NCI-H2196 (cell line): ENCODE data around the gene SCN7A.
"Not testable (repeated sequence)": the region's sequence is repeated elsewhere in the genome, so short reads cannot be mapped to it uniquely, and the experiment has no call there.

ENCODE experiments used
- DNase-seq: peaks from one replicate; lab custom pipeline; 2025; ENCODE audit not compliant: unreplicated experiment; lab: John Stamatoyannopoulos, UW

The SCN7A gene

DNA sequence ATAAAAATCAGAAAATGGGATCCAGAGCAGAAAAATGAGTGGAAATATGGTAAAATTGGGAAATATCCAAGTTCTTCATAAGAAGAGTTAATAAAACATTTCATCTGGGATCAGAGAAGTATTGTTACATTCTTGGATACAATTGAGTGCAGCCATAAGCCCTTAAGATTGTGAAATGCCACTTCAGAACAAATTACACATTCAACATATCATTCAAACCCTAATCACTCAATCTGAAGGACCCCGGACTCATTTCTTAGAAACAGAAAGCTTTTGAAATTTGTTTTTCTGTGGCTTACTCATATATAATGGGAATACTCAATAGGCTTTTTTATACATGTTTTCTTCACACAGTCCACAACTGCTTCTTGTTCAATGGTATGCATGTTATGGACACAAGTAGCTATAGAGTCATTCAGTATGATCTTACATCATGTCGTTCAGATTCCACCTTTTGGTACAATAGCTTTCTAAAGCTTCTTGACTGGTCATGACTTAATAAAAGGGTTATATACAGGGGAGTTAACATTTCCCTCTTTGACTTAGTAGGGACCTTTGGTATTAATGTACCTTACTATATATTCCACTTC lies 39.9 kb downstream of the SCN7A start:
- DNase-seq, result no peak

DNA sequence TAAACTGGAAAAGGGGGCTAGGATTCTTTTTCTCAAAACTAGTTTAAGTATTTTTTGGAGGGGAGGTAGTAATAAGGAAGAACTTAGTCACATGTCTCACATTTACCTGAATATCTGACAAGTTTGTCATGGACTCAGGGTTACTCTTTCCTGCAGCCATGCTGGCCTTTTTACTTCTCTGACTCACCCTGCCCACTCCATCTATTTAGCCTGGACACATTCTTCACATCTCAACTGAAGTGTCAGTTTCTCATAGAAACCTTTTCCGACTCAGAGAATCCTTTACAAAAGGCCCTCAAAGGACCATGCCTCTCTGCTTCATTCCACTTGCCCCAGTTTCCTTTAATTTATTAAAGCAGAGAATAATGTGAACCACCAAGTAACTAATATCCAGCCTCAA lies 42.6 kb downstream of the SCN7A start:
- DNase-seq, result no peak

DNA sequence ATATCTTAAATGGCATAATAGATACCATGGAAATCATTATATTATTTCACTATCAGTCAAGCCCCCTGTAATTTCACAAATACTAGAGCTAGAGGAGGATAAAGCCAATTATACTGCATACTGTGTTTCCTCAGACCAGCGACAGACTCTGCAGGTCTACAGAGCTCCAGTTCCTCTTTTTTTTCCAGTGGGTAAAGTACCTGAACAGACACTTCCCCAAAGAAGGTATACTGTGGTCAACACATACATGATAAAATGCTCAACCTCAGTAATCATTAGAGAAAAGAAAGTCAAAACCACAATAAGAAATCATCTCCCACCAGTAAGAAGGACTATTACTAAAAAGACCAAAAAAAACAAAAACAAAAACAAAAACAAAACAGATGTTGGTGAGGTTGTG lies 44.6 kb downstream of the SCN7A start:
- no peak for DNase-seq

DNA sequence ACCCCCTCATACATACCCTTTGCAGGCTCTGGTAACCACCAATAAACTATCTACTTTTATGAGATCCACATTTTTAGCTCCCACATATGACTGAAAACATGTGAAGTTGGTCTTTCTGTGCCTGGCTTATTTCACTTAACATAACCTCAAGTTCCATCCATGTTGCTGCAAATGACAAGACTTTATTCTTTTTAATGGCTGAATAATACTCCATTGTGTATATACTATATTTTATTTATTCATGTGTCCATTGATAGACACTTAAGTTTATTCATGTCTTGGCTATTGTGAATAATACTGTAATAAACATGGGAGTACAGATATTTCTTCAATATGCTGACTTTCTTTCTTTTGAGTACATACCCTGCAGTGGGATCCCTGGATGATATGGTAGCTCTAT lies 45.9 kb downstream of the SCN7A start:
- no peak for DNase-seq

DNA sequence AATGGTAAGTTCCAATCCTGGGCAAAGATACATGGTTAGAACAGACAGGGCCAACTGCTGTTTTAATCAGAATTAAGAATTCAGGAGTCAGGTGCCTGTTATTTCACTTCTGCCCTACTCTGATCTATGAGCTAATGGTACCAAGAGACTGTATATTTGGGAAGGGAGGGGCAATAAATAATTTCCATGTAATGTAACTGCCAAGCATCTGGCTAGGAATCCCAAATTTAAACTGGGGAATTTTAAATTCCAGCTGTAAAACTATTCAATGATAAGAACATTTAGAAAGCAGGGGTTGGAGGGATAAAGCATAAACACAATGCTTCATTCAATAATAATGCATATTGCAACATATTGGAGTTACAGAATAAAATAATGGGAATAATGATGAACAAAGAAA lies 49.7 kb downstream of the SCN7A start:
- no peak for DNase-seq

DNA sequence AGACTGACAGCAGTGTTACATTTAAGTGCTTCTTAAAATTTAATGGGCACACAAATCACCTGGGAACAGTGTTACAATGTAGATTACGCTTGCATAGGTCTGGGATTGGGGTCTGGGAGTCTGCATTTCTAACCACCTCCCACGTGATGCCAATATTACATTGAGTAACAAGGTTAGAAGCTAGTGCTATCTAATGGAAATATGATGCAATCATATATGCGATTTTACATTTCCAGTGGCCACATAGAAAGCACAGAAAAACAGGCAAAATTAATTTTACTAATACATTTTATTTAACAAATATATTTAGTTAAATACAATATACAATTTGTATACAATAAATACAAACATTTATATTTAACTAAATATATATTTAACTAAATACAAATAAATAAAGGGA lies 53.7 kb downstream of the SCN7A start:
- no peak for DNase-seq

DNA sequence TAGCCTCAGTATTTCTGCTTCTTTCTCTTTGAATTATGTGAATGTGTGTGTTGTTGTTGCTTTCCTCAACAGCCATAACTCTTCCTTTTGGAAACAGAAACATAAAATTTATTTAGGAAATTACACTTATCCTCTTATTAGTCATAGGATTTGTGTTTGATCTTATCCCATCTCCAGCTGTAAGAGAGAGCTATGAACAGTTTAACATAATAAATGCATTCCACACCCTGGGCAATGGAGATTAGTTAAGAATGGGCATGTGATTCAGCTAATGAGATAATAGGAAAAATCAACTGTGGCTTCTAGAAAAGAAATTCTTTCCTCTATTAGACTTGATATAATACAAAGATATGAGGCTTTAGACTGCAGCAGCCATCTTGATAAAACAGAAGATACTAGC lies 55.0 kb downstream of the SCN7A start:
- no peak for DNase-seq

DNA sequence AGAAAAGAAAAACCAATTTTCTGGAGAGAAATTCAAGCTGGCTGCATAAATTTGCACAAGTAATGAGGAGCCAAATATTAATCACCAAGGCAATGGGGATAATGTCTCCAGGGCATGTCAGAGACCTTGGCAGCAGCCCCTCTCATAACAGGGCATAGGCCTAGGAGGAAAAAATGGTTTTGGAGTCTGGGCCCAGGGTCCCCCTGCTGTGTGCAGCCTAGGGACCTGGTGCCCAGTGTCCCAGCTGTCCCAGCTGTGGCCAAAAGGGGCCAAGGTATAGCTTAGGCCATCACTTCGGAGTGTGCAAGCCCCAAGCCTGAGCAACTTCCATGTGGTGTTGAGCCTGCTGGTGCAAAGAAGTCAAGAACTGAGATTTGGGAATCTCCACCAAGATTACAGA lies 57.1 kb downstream of the SCN7A start:
- no peak for DNase-seq

DNA sequence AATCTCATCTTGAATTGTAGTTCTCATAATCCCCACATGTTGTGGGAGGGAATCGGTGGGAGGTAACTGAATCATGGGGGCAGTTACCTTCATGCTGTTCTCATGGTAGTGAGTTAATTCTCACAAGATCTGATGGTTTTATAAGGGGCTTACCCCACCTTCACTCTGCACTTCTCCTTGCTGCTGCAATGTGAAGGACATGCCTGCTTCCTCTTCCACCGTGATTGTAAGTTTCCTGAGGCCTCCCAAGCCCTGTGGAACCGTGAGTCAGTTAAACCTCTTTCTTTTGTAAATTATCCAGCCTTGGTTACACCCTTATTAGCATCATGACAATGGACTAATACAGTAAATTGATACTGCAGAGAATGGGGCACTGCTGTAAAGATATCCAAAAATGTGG lies 57.9 kb downstream of the SCN7A start:
- DNase-seq, result no peak

DNA sequence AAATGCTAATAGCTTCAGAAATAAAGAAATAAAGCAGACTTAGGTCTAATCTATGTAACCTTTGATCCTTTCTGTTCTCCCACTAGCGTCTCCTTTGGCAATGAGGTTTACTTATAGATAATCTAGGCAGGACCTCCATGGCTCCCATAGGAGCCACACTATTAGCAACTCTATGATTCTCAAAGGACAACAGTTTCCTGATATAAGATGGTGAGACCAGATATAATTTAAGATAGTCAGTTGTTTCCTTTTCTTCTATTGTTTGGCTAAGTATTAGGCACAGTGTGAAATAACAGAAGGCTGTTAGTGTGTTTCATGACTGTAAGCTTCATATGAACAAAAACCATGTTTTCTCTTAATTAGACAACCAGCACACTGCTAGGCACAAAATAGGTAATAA lies 59.6 kb downstream of the SCN7A start:
- DNase-seq, result no peak

DNA sequence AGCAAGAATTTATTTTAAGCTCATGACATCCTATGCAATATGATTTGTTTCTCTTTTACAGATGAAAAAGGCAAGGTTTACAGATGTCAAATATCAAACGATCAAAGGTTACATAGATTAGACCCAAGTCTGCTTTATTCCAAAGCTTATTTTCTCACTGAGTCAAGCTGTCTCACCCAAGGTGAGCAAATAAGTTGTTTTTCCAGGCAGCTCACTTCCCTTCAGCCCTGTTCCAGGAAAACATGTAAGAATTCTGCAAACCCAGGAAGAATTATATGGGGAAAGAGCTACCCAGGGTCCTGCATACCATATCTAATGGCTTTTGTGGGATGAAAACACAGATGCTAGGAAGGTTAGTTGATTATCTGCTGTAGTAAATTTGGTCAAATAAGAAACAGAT lies 60.6 kb downstream of the SCN7A start:
- no peak for DNase-seq

DNA sequence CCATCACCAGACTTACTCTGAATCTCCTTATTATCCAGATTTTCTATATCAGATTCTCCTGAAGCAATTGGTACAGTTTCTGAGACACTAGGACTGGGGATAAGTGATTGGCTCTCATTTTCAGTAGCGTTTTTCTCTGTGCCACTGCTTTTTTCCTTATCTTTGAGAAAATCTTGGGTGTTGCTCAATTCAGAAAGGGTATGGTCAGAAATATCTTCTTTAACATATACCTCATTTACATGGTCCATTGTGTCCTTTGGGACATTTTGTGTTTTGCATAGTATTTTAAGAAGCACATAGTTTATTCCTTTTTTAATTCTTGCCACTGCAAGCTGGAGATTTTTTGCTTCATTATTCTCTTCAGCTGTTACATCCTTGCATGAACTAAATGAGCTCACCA lies 61.7 kb downstream of the SCN7A start:
- DNase-seq, result no peak

DNA sequence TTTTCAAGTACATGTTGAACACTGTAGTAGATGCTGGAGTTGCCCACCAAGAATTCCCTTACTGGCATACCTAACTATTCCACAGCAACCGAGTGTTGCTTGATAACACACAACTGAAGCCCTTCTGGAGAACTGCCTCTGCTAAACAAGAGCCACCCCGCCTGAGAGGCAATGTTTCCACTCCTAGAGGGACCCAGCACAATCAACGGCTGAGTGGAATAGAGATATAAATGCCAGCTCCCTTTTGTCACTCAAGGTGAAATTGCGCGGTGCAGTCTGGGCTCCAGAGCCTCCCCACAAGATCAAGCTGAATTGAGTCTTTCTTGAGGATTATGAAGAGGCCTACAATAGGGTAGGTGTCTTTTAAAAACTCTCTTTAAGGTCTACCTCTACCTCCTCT lies 69.2 kb downstream of the SCN7A start:
- DNase-seq, result no peak

DNA sequence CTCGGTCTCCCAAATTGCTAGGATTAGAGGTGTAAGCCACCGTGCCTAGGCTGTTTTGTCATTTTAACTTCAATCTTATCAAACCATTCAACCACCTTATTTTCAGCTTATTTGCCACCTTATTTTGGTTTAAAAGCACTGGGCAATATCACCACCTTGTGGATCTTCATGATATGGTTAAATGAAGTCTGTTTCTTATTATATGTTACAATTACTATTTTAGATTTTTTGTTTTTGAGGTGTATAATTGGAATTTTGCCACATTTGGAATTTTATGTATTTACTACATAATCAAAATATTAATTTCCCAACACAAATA lies 74.5 kb downstream of the SCN7A start:
- peak; percentile 8 for DNase-seq

DNA sequence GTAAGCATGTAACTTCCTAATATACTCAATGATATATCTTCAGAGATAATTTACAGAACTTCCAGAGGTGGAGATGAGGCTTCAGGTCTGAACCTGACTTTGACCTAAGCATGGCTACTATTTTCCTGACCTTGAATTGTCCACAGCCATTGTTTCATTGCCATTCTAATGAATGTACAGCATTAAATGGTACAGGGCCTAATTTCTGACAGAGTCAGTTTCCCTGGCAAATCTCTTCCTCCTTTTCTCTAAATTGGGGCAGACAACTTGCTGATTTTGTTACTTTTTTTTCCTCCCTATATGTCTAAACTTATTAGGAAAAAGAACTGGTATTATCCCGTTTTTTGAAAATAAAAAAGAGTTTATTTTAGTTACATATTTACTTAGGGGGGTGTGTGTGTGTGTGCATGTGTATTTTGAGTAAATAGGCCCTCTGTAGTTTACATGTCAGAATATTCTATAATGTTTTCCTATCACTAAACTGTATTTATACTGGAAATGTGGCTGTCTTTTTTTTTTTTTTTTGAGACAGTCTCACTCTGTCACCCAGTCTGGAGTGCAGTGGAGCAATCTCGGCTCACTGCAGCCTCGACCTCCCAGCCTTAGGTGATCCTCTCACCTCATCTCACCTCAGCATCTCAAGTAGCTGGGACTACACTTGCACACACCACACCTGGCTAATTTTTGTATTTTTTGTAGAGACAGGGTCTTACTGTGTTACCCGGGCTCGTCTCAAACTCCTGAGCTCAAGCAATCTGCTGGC lies 75.0 kb downstream of the SCN7A start:
- no peak for DNase-seq

DNA sequence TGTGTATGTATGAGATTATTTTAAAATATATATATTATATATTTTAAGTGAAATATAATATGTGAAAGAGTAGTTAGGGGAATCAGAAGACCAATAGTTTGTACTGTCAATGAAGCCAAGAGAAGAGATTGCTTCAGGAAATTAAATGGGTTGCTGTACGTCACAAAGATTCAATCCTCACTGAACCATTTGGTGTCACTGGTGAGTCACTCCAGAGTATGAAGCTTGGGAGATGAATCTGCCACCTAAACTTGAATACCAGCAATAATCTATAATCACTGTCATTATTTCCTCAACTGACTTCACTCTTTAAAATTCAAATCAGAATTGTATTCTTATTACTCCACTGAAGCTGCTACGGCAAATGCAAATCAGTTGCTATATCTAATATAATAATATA lies 76.4 kb downstream of the SCN7A start:
- DNase-seq, result peak; percentile 7

DNA sequence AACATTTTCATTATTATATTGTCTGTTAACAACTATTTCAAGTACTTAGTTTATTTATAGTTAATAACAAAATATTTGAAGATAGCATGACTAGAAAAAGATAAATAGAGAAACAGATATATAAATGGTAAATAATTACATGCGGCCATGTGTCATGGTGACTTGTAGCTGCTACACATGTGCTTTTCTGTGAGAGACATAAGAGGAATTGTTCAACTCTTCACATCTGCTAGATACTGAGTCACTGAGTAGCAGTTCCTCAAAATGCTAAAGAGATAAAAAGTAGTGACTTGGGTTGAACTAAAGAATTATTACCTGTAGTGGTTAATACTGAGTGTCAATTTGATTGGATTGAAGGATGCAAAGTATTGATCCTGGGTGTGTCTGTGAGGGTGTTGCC lies 80.8 kb downstream of the SCN7A start:
- DNase-seq, result no peak

DNA sequence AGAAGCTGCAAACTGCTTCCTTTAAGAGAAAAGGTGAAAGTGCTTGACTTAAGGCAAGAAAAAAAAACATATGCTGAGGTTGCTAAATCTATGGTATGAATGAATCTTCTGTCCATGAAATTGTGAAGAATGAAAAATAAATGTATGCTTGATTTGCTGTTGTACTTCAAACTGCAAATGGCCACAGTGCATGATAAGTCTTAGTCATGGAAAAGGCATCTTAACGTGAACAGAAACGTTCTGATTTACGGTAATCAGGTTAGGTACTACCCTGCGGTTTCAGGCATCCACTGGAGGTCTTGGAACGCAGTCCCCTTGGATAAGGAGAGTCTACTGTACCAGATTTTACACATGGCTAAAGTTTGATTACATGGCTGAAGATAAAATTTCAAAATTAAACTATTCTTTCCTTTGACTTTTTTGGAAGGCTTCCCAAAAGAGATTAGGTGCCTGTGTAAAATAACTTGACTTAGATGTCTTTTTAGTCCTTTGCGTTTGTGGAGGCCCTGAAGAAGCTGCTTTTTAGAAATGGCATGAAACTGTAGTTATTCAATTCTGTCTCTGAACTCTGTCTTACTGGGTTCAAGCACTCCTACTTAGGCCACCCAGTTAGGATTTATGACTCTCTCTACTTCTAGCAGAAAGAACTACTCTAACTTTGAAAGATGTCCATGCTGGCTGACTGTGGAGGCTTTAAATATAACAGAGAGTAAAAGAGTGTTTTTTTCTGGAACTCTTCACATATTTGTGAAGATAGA lies 82.4 kb downstream of the SCN7A start:
- DNase-seq, result no peak

DNA sequence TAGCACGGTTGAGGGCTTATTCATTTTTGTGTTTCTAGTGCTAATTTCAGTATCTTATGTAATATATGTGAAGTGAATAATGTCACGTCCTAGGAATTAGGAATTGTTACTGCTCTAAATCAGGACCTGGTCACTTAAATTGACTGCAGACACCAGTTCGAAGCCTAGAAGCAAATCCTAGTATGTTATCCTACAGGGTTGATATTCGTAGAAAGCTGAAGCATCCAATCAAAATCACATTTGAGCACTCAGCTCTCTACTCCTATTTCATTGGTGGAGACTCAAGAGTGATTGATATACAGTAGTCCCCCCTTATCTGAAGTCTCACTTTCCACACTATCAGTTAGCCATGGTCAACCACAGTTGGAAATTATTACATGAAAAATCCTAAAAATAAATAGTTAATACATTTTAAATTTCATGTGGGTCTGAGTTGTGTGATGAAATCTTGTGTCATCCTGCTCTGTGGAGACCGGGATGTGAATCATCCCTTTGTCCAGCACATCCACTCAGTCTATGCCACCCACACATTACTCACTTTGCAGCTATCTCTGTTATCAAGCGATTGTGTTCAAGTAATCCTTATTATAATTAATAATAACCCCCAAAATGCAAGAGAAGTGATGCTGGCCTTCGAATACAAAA lies 83.1 kb downstream of the SCN7A start:
- DNase-seq, result no peak

DNA sequence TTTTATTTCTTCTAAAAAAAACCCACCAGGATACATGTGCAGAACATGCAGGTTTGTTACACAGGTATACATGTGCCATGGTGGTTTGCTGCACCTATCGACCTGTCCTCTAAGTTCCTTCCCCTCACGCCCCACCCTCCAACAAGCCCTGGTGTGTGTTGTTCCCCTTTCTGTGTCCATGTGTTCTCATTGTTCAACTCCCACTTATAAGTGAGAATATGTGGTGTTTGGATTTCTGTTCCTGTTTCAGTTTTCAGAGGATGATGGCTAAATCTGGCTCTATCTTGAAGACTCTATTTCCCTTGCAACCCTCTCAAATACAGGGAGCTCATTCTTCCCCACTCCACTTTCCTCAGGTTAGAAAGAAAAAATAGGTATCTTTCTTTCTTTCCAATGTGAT lies 86.3 kb downstream of the SCN7A start:
- DNase-seq, result not testable (repeated sequence)

DNA sequence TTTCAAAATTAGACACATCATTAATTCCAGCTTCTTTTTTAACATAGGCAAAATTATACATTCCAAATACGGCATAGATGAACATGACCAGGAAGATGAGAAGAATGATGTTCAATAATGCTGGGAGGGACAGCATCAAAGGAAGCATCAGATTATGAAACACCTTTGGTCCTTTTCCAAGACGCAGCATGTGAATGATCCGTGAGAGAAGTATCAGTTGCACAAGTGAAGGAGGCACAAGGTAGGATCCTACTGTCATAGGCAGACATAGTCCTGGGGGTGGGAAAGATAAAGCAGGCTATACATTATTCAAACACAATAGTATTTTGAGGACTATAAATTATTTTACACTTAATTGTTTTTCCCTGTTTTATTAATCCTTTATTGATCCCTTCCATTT lies 87.7 kb downstream of the SCN7A start:
- DNase-seq, result no peak

DNA sequence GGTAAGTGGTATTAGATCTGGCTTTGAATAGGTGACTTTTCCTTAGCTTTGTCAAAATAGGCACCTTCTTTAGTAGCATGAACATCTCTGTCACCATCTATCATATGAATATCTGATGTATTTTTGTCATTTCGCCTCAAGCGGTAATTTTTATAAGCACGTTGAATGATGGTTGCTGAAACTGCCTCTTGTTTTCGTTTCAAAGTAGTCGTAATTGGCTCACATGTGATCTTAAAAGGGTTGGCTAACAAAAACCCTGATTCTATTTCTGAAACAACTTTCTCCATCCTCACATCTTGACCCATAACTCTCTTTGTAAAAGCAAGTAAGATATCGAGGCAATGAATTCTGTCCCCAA lies 88.5 kb downstream of the SCN7A start:
- DNase-seq, result no peak
